Mononuclear cell (primary cell): ENCODE data around the gene CCPG1. TPM values are rescaled to one million over a fixed set of nuclear protein-coding genes. Genes with fewer than 3 reads are reported as not detected.

Experiments used
- total RNA-seq: library from RNA; depleted of rRNA; stranded (reverse); fragments of >200 nt; gene quantifications from one replicate; pipeline ENCODE4 v1.2.3, GENCODE V29; 2012

CCPG1 gene
- total RNA-seq, 1 donor = 34.3 TPM

Other genes starting within 250 kb of the CCPG1 start
- gene RSL24D1, start 211.4 kb downstream of the CCPG1 start, total RNA-seq = 190 TPM
- 16.5 TPM for gene RAB27A, start 118.5 kb downstream of the CCPG1 start, total RNA-seq
- gene PIGBOS1, start 89.2 kb downstream of the CCPG1 start, total RNA-seq = 8.9 TPM
- 22.7 TPM for gene PIGB, start 89.1 kb downstream of the CCPG1 start, total RNA-seq
- 0.31 TPM for gene PIERCE2, start 136 bp upstream of the CCPG1 start, total RNA-seq
- gene DNAAF4, start 99.9 kb upstream of the CCPG1 start, total RNA-seq = not detected
- under 0.01 TPM for gene PYGO1, start 180.0 kb upstream of the CCPG1 start, total RNA-seq